GM12891 (cell line): ENCODE data around the gene GATA6.
"Not testable (repeated sequence)": the region's sequence is repeated elsewhere in the genome, so short reads cannot be mapped to it uniquely, and the experiment has no call there.

Experiments used
- DNase-seq: peaks from one replicate; pipeline ENCODE4 v3.0.0; 2011; ENCODE audit warnings: low spot score; ENCODE audit not compliant: insufficient read length
- FAIRE-seq: peaks from 2 replicates; lab custom pipeline; 2011; peaks lifted over from hg19 to GRCh38; lab: Jason Lieb, UNC
- PAX5 ChIP-seq: IDR thresholded peaks from 2 replicates; pipeline ENCODE4 v1.6.1; 2011; ENCODE audit warnings: low read length, moderate library complexity, mild to moderate bottlenecking; ENCODE audit not compliant: insufficient read depth, severe bottlenecking
- POLR2A ChIP-seq: IDR thresholded peaks from 2 replicates; pipeline ENCODE4 v1.6.1; 2011; ENCODE audit warnings: low read depth, low read length, control low read depth
- POLR2AphosphoS5 ChIP-seq: IDR thresholded peaks from 2 replicates; pipeline ENCODE4 v1.6.1; 2011; ENCODE audit warnings: low read depth, low read length, control low read depth
- POU2F2 ChIP-seq: IDR thresholded peaks from 2 replicates; pipeline ENCODE4 v1.6.1; 2011; ENCODE audit warnings: low read depth, mild to moderate bottlenecking, control low read depth, low read length, moderate library complexity
- SPI1 ChIP-seq: IDR thresholded peaks from 2 replicates; pipeline ENCODE4 v1.6.1; 2011; ENCODE audit warnings: low read depth, low read length, control low read depth
- TAF1 ChIP-seq: IDR thresholded peaks from 2 replicates; pipeline ENCODE4 v1.6.1; 2011; ENCODE audit warnings: low read depth, low read length, control low read depth

The GATA6 gene

GRCh38 chr18:22188559-22189267 is 19.3 kb downstream of the GATA6 start:
- DNase-seq (no peak), FAIRE-seq (no peak)
- TF ChIP-seq PAX5 = no peak
- no peak for TF ChIP-seq POLR2A
- TF ChIP-seq POLR2AphosphoS5 = no peak
- TF ChIP-seq SPI1 = no peak
- TF ChIP-seq POU2F2 = no peak
- no peak for TF ChIP-seq TAF1

GRCh38 chr18:22189449-22190166 is 20.2 kb downstream of the GATA6 start:
- FAIRE-seq (no peak), DNase-seq (no peak)
- TF ChIP-seq POLR2A (no peak), POU2F2 (no peak), TAF1 (no peak), SPI1 (no peak), PAX5 (no peak), POLR2AphosphoS5 (no peak)

GRCh38 chr18:22191346-22191695 is 21.9 kb downstream of the GATA6 start:
- FAIRE-seq (no peak), DNase-seq (no peak)
- no peak for TF ChIP-seq POLR2A
- no peak for TF ChIP-seq PAX5
- TF ChIP-seq SPI1 = no peak
- TF ChIP-seq TAF1 = no peak
- TF ChIP-seq POU2F2 = no peak
- no peak for TF ChIP-seq POLR2AphosphoS5

- FAIRE-seq (no peak), DNase-seq (no peak)
- TF ChIP-seq POU2F2 (no peak), POLR2A (no peak), POLR2AphosphoS5 (no peak), PAX5 (no peak), SPI1 (no peak), TAF1 (no peak)
Observed at GRCh38 chr18:22191923-22192322, 22.5 kb downstream of the GATA6 start.

- TF ChIP-seq PAX5 = no peak
- TF ChIP-seq POLR2A = no peak
- TF ChIP-seq TAF1 = no peak
- no peak for TF ChIP-seq POU2F2
- TF ChIP-seq SPI1 = no peak
- no peak for TF ChIP-seq POLR2AphosphoS5
- DNase-seq (no peak), FAIRE-seq (no peak)
Observed at GRCh38 chr18:22193466-22193865, 24.1 kb downstream of the GATA6 start.

- no peak for FAIRE-seq
- DNase-seq = no peak
- TF ChIP-seq SPI1 = no peak
- no peak for TF ChIP-seq PAX5
- TF ChIP-seq TAF1 = no peak
- no peak for TF ChIP-seq POLR2AphosphoS5
- no peak for TF ChIP-seq POU2F2
- no peak for TF ChIP-seq POLR2A
Observed at GRCh38 chr18:22194151-22194598, 24.8 kb downstream of the GATA6 start.

GRCh38 chr18:22195052-22195451 is 25.7 kb downstream of the GATA6 start:
- no peak for DNase-seq
- TF ChIP-seq SPI1 = no peak
- TF ChIP-seq PAX5 = no peak
- no peak for TF ChIP-seq POLR2A
- TF ChIP-seq TAF1 = no peak
- TF ChIP-seq POLR2AphosphoS5 = no peak
- TF ChIP-seq POU2F2 = no peak
- FAIRE-seq = no peak

GRCh38 chr18:22196943-22197342 is 27.6 kb downstream of the GATA6 start:
- FAIRE-seq, DNase-seq: not testable (repeated sequence)

- FAIRE-seq (no peak), DNase-seq (no peak)
- TF ChIP-seq PAX5 = no peak
- no peak for TF ChIP-seq POLR2A
- TF ChIP-seq POLR2AphosphoS5 = no peak
- TF ChIP-seq POU2F2 = no peak
- TF ChIP-seq TAF1 = no peak
- no peak for TF ChIP-seq SPI1
Observed at GRCh38 chr18:22197668-22198067, 28.3 kb downstream of the GATA6 start.

GRCh38 chr18:22198163-22198562 is 28.8 kb downstream of the GATA6 start:
- DNase-seq (no peak), FAIRE-seq (no peak)
- no peak for TF ChIP-seq POU2F2
- no peak for TF ChIP-seq PAX5
- TF ChIP-seq TAF1 = no peak
- TF ChIP-seq POLR2AphosphoS5 = no peak
- TF ChIP-seq SPI1 = no peak
- no peak for TF ChIP-seq POLR2A
